ENCODE measurements around the gene TTC7B.
A peak's percentile ranks its signal among the peaks of the same experiment; 100 is the strongest.
"Not testable (repeated sequence)": the region's sequence is repeated elsewhere in the genome, so short reads cannot be mapped to it uniquely, and the experiment has no call there.

The TTC7B gene, protein sequence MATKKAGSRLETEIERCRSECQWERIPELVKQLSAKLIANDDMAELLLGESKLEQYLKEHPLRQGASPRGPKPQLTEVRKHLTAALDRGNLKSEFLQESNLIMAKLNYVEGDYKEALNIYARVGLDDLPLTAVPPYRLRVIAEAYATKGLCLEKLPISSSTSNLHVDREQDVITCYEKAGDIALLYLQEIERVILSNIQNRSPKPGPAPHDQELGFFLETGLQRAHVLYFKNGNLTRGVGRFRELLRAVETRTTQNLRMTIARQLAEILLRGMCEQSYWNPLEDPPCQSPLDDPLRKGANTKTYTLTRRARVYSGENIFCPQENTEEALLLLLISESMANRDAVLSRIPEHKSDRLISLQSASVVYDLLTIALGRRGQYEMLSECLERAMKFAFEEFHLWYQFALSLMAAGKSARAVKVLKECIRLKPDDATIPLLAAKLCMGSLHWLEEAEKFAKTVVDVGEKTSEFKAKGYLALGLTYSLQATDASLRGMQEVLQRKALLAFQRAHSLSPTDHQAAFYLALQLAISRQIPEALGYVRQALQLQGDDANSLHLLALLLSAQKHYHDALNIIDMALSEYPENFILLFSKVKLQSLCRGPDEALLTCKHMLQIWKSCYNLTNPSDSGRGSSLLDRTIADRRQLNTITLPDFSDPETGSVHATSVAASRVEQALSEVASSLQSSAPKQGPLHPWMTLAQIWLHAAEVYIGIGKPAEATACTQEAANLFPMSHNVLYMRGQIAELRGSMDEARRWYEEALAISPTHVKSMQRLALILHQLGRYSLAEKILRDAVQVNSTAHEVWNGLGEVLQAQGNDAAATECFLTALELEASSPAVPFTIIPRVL

DNA sequence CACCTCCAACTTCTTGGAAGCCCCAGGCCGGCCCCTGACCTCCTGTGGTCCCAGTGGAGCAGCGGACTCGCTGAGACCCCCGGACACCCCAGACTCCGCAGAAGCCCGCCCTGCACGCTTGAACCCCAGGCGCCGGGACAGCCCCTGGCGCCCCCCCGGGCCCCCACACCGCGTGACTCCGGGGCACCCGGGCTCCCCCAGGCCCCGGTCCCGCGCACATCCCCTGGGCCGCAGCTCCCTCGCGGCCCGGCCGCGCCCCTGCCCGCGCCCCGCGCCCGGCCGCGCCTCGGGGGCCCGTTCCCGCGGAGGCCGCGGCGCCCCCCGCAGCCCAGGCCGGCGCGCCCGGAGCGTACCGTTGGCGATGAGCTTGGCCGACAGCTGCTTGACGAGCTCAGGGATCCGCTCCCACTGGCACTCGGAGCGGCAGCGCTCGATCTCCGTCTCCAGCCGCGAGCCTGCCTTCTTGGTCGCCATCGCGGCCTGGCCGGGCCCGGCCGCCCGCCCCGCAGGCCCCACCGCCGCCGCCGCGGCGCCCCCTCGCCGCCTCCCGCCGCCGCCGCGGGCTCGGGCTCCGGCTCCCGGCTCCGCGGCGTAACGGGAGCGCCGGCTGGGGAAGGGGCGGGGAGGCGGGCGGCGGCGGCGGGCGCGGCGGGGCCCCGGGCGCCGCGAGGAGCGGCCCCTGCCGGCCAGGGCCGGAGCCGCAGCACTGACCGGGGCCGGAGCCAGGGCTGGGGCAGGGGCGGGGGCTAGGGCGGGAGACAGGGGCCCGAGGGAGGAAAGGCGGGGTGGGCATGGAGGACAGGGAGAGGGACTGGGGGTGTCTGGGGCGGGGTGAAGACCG lies at the start of gene TTC7B:
Gene TTC7B, minus strand, starts transcription at position 609 of the 841 bp plus-strand sequence. Its CDS starts 135 bp downstream, at position 474.
- peak; percentile 26 for DNase-seq

DNA sequence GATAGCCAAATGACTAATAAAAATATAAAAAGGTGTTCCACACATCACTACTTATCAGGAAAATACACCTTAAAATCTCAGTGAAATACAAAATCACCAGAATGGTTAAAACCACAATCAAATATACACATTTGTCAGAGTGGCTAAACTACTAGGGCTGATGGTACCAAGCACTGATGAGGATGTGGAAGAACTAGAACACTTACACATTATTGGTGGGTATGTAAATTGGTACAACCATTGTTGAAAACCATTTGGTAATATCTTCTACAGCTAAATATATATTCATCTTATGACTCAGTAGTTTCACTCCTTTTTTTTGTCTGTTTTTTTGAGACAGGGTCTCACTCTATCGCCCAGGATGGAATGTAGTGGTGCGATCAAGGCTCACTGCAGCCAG lies 48.5 kb upstream of the TTC7B start:
- DNase-seq: no peak

DNA sequence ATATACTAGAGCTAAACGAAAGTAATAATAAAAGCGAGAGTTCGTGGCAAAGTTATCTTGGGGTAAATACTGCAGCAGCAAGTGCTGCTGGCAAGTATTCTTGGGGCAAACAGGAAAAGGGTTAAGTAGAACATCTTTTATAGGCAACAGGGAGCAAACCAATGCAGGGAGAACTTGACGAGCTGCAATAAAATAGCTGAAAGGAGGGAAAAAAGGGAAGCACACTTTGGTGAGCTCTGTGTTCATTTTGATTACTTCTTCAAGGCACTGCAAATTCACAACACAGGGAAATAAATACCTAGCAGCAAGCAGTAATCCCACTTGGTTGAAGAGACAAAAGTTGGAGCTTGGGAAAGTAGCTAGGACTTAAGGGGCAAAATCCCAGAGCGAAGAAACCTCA lies 42.3 kb upstream of the TTC7B start:
- no peak for DNase-seq

DNA sequence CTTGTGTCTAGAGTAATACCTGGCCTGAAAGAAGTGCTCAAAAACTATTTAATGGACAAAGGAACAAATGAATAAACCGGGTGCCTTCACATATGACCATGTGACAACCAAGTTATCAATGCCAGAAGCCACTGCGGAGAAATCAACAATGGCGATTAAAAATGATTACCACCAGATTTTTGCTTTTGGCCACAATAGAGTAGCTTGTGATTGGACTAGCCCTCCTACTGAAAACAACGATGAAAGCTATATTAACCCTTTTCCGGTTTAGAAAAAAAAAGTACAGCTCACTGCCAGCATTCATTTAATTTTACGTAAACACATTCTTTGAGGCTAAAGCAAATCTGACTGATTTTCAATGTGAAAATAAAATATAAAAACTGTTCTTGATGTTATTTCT lies 41.6 kb upstream of the TTC7B start:
- DNase-seq: no peak

DNA sequence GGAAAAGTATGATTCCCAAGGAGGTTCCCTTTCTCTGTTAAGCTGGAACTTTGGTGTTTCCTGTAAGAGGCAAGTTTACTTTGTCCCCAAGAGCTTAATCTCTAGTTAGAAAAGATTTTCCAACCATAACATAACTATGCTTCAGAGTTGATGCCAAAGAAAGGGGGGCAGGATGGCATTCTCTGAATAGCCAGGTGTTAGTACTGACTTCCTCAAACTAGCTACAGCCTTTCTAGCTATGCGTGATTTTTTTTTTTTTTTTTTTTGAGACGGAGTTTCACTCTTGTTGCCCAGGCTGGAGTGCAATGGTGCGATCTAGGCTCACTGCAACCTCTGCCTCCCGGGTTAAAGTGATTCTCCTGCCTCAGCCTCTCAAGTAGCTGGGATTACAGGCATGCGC lies 39.9 kb upstream of the TTC7B start:
- not testable (repeated sequence) for DNase-seq

DNA sequence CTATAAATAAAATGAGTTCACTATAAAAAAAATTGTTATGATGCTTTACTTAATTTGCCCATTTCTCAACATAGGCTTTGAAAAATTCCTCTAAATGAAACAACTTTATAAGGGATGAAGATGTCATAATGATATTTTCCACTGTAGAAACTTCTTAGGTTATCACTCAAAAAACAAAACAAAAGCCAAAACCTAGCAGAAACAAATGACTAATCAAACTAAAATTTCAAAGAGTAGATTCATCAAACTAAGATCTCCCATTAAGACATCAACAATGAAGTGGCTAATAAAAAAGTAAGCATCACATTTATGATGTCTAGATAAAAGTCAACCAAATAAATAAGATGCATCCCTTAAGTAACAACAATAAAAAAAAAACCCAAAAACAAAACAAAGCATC lies 36.9 kb upstream of the TTC7B start:
- DNase-seq: no peak

DNA sequence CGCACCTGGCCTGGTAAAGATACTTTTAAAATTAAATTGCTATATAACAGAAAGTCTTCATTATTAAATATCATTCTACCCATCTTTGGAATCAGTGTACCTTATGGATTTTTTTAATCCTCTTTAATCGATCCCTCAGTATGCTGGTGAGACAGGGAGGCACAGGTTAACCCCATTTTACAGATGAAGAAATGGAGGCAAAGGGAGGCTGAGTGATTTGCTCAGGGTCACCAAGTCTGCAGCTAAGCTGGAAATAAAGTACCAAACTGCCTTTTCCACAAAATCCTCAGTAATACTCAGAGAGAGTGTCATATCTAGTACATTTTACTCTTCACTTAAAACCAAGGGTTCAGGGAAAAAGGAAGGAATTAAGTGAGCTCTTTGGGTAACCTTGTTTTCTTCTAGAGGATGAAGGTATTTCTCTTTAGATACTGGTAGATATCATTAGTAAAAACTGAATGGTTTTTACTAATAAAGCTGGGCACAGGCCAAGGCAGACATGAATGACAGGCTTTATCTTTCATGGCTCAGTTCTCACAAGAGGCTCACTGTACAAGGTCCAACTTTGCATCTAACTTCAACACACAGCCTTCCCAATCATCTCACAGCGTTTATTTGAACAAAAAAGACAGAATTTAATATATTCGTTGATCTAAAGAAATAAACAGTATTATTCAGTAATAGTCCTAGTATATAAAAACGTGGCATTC lies 35.3 kb upstream of the TTC7B start:
- no peak for DNase-seq

DNA sequence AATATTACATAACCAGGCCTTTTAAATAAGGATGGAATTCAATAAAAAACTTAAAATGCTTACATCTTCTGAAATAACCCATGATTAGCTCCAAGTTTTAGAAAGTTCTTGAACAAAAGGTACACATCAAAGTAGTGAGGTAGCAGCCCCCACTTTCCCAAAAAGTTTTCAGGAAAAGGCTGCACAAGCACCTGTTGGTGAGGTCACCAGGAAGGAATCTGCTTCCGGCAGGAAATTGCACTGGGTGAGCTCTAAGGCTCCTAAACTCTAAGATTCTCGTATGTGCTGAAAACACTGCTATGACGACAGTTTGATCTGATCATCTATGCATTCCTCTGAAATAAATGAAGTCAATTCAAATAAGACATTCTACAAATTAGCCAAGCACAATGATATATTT lies 34.3 kb upstream of the TTC7B start:
- DNase-seq: no peak

DNA sequence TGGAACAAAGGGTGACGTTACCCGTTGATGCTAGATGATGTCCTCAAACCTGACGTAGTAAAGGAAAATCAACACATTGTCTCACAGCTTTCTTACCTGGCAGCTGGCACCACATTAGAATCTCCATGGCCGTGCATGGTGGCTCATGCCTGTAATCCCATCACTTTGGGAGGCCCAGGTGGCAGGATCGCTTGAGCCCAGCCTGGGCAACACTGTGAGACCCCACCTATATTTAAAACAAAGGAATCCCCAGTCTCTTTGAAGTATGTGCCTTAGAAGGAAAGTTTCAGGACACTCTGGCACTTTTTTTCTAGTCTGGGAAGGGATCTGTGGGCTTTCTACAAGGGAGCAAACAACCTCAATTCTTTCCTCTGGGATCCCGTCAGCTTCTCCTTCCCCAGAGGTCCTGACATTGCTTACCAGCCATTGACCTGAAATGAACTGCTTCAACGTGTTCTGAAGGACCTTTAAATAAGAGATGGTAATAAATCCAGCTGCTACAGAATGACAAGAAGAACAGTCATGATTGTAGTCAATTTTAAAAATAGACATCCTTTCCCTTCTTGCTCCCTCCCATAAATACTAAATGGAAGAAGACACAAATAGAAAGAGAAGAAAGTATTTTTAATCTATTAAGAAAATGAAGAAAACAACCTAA lies 33.7 kb upstream of the TTC7B start:
- no peak for DNase-seq

DNA sequence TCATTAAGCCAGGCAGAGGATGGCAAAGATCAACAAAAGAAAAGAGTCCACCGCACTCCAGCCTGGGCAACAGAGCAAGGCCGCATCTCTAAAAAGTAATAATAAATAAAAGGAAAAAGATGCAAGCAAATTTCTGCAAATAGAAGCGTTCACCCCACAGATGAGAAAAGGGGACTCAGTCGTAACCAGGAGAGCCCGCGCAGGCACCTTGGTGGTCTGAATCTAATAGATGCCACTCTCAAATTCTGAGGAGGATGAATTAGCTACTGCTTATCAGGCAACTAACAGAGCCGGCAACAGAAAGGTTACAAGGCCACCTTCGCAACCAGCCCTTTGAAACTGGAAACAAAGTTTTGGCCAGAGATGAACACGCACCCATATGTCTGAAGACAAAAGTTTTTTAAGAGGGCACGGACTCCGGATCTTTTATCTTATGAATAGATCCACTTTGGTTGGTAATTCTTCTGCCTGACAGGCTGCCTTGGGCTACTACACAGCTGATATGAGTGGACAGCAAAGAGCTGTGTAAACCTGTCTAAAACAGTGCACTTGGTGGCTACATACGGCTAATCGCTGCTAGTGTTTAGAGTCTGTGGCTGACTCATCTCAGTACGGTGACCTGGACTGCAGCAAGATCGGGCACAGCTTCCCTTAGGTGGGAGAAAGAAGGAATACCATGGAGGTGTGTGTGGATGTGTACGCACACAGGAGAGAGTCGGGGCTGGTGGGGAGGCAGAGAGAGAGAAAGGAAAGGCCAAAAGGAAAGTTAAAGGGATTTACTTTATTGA lies 32.9 kb upstream of the TTC7B start:
- DNase-seq: no peak

DNA sequence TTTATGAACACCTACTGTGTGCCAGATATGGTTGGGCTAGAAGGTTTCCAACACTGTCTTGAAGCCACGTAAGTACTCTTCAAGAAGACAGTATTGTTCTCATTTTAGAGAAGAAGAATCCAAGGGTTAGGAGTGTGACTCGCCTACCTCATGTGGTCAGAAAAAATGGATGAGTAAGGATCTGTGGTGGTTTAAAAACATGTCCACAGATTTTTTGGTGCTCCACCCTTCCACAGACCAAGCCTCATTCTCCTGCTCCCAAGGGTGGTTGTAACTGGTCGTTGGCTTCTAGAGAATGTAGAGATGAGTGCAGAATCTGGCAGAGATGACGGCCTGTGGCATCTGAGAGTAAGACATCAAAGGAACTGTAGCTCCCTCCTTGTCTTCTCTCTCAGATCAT lies 30.3 kb upstream of the TTC7B start:
- no peak for DNase-seq

DNA sequence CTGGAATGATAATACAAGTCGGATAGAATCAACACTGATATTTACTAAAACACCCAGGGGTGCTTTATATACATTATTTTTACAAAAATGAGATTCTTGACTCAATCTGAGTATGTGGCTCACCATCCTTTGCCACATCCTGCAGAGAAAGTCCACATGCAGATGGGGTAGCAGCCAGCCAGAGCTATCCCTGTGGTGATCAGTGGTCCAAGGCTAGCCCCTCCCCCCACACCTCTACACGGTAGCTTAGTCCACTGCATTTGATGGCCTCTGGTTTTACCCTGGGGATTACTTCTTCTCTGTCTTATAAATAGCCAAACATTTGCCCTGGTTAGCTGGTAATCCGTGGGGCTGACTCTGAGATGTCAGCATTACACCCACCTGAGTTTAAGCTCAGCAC lies 28.1 kb upstream of the TTC7B start:
- no peak for DNase-seq

DNA sequence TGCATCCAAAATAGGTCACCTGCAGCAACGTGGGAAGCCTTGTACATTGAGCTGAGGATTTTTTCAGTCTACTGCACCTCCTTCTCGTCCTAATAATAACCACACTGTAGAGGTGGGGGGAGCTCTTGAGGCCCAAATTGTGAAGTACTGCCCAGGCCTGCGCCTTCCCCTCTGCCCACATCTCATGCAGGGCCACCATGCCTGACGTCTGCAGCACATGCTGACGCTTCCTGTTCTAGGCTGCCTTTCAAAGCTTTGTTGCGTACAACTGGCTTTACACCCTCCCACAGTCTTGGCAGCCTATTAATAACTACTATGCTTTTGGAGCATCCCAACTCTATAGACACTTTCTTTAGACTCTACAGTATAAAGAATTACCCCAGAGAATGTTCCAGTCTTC lies 26.5 kb upstream of the TTC7B start:
- DNase-seq: no peak

DNA sequence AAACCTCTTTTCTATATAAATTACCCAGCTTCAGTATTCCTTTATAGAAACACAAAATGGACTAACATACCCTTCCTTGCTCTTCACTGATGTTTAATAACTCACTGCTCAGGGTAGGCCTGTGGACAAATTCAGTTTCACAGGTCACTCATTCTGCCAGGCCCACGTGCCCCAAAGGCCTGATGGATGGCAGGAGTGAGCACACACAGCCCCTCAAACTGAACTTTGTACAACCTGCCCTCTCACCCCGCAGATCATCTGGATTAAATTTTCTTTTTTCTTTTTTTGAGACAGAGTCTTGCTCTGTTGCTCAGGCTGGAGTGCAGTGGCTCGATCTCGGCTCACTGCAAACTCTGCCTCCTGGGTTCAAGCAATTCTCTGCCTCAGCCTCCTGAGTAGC lies 24.4 kb upstream of the TTC7B start:
- DNase-seq: not testable (repeated sequence)

DNA sequence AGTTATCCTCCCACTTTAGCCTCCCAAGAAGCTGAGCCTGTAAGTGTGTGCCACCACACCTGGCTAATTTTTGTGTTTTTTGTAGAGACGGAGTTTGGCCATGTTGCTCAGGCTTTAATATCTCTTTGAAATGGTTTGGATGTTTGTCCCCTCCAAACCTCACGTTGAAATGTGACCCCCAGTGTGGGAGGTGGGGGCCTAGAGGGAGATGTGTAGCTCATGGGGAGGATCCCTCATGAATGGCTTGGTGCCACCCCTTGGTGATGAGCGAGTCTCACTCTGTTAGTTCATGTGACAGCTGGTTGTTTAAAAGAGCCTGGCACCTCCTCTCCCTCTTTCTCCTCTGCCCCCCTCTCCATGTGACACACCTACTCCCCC lies 23.6 kb upstream of the TTC7B start:
- DNase-seq: no peak

DNA sequence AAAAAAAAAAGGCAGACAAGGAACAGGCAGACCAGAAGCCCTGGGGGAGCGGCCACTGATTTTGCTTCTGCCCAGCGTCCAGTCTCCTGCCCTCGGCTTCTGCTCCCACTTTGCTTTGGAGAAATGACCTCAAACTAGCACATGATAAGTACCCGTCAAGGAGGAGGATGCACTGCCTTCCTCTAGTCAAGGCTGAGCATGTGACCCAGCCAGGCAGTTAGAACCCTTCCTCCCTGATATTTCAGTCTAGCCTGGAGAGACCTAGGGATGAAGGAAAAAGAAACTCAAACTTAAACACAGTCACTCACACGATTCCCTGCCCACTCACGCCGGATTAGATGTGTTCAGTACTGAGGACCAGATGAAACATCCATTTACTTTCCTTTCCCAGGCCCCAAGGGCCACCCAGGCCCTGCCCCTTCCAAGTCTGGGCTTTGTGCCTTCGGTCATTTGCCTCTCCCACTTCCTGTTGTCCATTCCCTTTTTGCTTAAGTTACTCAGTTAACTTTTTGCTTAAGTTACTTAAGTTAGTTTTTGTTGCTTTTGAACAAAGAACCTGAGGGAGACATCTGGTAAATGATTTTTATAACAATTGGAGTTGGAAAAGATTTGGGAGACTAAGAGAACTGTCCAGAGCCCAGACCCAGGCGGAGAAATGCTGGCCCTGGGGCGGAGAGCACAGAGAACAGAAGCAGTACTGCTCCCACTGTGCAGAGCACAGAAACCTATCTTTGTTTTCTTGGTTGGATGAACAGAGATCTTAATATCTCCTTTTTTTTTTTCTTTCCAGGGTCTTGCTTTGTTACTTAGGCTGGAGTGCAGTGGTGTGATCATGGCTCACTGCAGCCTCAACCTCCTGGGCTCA lies 23.0 kb upstream of the TTC7B start:
- DNase-seq: no peak

DNA sequence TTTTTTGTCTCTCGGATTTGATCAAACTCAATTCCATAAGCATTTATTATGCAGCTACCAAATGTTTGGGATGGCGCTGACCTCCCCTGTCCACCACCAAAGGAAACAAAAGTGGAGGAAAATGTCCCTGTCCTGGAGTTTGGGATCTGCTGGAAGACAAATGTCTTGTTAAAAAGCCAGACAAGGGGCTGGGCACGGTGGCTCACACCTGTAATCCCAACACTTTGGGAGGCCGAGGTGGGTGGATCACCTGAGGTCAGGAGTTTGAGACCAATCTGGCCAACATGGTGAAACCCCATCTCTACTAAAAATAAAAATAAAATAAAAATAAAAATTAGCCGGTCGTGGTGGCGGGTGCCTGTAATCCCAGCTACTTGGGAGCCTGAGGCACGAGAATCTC lies 22.3 kb upstream of the TTC7B start:
- DNase-seq: not testable (repeated sequence)

DNA sequence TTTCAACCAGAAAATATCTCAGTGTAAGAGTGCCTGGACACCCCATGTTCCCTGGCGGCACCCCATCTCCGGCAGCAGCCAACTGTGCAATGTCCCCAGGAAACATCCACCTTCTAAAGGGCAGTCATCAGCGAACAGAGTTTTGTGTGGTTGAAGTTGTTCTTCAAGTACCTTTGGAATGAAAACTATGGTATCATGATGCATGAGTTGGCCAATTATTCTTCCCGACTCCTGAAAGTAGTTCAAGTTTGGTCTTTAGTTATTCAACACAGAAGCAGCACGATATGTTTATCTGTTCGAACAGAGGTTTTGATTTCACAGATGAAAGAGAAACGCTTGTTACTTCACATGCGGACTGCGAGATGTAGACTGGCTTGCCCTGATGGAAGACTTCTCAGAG lies 21.1 kb upstream of the TTC7B start:
- DNase-seq: no peak

DNA sequence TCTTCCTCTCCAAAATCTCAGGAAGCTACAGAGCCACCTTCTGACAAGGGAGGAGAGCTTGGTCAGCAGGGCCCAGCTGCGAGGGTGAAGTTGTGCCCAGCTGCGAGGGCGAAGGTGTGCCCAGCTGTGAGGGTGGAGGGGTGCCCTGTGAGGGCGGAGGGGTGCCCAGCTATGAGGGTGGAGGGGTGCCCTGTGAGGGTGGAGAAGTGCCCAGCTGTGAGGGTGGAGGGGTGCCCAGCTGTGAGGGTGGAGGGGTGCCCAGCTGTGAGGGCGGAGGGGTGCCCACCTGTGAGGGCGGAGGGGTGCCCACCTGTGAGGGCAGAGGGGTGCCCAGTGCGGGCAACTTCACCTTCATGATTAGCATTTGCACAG lies 20.4 kb upstream of the TTC7B start:
- DNase-seq: no peak

DNA sequence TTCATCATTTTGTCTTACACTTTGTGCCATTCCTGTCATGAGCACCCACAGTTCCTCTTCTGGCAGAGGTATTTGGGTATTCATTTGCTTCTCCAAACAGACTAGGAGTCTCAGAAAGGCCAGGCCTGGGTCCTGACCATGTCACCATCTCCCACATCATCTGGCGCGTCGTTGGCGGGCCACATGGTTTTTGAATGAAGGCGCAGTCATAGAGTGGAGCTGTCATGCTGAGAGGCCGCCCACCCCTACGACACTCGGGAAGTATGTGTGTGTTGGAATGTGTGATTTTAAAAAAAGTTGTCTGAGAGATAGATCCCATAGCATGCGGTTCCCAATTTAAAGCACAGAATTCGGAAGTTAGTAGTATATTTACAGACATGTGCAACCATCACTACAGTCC lies 15.6 kb upstream of the TTC7B start:
- no peak for DNase-seq

Data from NCI-H774 (cell line).